Astrocyte of the cerebellum (primary cell): ENCODE measurements around the gene MAGEA9.

Experiments used
- DNase-seq: peaks from one replicate; pipeline ENCODE4 v3.0.0-alpha.2; 2011; ENCODE audit warnings: low read depth
- H3K4me3 ChIP-seq: 2 replicates; pipeline ENCODE4 v1.5.1; 2011; ENCODE audit warnings: mild to moderate bottlenecking, low read depth, low read length, moderate library complexity
- in situ Hi-C: cut with HindIII; loops from 2 replicates; pipeline ENCODE4 v1.10.0; 2017; ENCODE audit warnings: low sequenced_read_pairs
- TF ChIP-seq, protein P1 (sequence below): IDR thresholded peaks from 2 replicates; pipeline ENCODE4 v1.5.1; 2012; ENCODE audit warnings: low read length, low read depth, moderate library complexity, mild to moderate bottlenecking; ENCODE audit errors: missing control alignments

The MAGEA9 gene

DNA sequence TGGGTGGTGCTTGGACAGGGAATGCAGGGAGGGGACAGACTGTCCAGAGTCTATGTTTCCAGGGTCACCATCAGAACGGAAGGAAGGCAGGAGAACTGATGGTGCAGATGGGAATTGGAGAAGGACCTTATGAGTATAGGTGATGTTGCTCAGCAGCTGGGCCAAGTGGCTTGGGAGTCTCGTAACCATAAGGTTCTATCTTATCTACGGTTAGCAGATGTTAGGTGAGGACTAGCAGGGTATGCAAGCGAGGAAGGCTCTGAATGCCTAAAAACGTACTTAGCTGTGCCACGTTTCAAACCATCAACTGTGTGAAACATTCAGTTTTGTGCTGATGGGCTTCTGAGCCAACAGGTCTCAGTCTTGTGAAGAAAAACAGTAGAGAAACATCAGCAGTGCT lies 22.4 kb downstream of the MAGEA9 start:
- TF ChIP-seq, protein P1, sequence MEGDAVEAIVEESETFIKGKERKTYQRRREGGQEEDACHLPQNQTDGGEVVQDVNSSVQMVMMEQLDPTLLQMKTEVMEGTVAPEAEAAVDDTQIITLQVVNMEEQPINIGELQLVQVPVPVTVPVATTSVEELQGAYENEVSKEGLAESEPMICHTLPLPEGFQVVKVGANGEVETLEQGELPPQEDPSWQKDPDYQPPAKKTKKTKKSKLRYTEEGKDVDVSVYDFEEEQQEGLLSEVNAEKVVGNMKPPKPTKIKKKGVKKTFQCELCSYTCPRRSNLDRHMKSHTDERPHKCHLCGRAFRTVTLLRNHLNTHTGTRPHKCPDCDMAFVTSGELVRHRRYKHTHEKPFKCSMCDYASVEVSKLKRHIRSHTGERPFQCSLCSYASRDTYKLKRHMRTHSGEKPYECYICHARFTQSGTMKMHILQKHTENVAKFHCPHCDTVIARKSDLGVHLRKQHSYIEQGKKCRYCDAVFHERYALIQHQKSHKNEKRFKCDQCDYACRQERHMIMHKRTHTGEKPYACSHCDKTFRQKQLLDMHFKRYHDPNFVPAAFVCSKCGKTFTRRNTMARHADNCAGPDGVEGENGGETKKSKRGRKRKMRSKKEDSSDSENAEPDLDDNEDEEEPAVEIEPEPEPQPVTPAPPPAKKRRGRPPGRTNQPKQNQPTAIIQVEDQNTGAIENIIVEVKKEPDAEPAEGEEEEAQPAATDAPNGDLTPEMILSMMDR, result no peak
- no peak for DNase-seq
- in situ Hi-C loops, result no loop called here
- no peak overlapping the region for H3K4me3 ChIP-seq

DNA sequence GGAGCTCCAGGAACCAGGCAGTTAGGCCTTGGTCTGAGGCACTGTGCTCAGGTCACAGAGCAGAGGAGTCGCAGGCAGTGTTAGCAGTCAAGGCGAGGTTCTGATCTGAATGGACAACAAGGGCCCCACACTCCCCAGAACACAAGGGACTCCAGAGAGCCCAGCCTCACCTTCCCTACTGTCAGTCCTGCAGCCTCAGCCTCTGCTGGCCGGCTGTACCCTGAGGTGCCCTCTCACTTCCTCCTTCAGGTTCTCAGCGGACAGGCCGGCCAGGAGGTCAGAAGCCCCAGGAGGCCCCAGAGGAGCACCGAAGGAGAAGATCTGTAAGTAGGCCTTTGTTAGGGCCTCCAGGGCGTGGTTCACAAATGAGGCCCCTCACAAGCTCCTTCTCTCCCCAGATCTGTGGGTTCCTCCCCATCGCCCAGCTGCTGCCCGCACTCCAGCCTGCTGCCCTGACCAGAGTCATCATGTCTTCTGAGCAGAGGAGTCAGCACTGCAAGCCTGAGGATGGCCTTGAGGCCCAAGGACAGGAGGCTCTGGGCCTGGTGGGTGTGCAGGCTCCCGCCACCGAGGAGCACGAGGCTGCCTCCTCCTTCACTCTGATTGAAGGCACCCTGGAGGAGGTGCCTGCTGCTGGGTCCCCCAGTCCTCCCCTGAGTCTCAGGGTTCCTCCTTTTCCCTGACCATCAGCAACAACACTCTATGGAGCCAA lies 26.2 kb downstream of the MAGEA9 start:
- TF ChIP-seq, protein P1, result no peak
- in situ Hi-C loops, result no loop called here

DNA sequence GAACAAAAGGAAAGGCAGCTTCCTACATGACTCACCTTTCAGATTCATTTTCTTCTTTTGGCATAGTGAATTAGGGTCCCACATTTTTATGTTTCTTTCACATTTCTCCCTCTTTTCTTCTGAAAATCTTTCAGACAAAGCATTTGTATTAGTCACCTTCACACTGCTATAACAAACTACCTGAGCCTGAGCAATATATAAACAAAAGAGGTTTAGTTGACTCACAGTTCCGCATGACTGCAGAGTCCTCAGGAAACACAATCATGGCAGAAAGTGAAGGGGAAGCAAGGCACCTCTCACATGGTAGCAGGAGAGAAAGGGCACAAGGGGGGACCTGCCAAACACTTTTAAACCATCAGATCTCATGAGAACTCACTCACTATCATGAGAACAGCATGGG lies 36.9 kb downstream of the MAGEA9 start:
- TF ChIP-seq, protein P1, result no peak
- DNase-seq, result no peak
- in situ Hi-C loops, result no loop called here
- no peak overlapping the region for H3K4me3 ChIP-seq

More for the DNA sequence above, 26.2 kb downstream of the MAGEA9 start:
- no peak overlapping the region for H3K4me3 ChIP-seq
- no peak for DNase-seq

DNA sequence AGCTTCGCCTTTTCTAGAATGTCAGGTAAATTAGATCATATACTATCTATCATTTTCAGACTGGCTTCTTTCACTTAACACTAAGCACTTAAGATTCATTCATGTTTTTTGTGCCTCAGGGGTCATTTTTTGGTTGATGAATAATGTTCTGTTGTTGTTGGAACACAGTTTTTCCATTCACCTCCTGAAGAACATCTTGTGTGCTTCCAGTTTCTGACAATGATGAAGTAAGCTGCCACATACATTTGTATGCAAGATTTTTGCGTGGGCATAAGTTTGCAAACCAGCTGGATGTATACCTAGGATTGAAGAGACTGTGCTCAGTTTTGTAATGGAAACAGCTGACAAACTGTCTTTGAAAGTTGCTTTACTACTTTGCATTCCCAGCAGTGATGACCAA lies 37.6 kb downstream of the MAGEA9 start:
- in situ Hi-C loops, result no loop called here
- TF ChIP-seq, protein P1, result no peak
- no peak for DNase-seq
- no peak overlapping the region for H3K4me3 ChIP-seq

DNA sequence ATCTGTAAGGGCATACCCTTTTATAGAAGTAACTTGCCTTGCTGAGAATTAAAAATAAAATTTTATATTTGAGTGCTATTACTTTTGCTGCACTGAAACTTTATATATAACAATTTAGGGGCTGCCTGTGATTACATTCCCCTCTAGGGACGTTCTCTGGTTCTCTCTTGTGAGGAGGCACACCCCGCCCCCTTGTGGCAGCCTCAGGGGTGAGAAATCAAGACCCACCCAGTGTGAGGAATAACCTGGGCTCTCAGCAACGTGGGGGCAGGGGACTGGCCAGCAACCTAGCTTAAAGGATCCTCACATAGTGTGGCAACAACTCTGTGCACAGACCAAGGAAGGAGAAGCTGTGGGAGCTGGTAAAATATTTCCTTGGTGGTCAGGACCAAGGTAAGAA lies 43.7 kb downstream of the MAGEA9 start:
- TF ChIP-seq, protein P1, result peak; percentile 30
- H3K4me3 ChIP-seq, result no peak overlapping the region
- DNase-seq, result no peak
- in situ Hi-C loops, result no loop called here

DNA sequence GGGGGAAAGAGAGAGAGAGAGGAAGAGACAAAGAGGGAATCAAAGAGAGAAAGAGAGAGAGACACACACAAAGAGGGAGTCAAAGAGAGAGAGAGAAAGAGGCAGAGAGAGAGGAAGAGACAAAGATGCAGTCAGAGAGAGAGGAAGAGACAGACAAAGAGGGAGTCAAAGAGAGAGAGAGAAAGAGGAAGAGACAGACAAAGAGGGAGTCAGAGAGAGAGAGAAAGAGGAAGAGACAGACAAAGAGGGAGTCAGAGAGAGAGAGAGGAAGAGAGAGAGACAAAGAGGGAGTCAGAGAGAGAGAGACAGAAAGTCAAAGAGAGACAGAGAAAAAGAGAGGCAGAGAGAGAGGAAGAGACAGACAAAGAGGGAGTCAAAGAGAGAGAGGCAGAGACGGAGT lies 45.5 kb downstream of the MAGEA9 start:
- in situ Hi-C loops, result no loop called here
- no peak overlapping the region for H3K4me3 ChIP-seq
- TF ChIP-seq, protein P1, result no peak
- DNase-seq, result no peak
